PC-3 (cell line): ENCODE results near the gene PRSS8. TPM values are rescaled to one million over a fixed set of nuclear protein-coding genes. Genes with fewer than 3 reads are reported as not detected.

Source experiments
- ATAC-seq: fragments of 200-7000 bp; cut with Tn5 transposase; 2 replicates; pipeline ENCODE4 v1.9.1; 2020; ENCODE audit warnings: mild to moderate bottlenecking, moderate library complexity
- BruUV-seq: library from RNA; stranded (reverse); fragments of 400-500 nt; replicated peaks from 2 replicates; lab custom pipeline; 2021; lab: Mats Ljungman, UMichigan
- CTCF ChIA-PET: fragments of 300-600 bp; sonication (Branson Sonifier 250); formaldehyde crosslinking; loops from one replicate; lab custom pipeline; 2022; ENCODE audit warnings: antibody characterized with exemption; lab: Charles Lee
- POLR2A ChIA-PET: fragments of 300-600 bp; sonication (Branson Sonifier 250); formaldehyde crosslinking; loops from one replicate; lab custom pipeline; 2022; ENCODE audit warnings: antibody characterized with exemption; ENCODE audit not compliant: unreplicated experiment; lab: Charles Lee
- DNase-seq: peaks from one replicate; pipeline ENCODE4 v3.0.0-alpha.2; 2015
- H2AFZ ChIP-seq: fragments of 300-600 bp; sonication (generic); 2 replicates; pipeline ENCODE4 v1.6.0; 2016; ENCODE audit warnings: antibody characterized with exemption, low read length
- H3F3A ChIP-seq: fragments of 300-600 bp; sonication (generic); one replicate; pipeline ENCODE4 v1.6.0; 2017; ENCODE audit warnings: antibody characterized with exemption, low read length, control low read depth, mild to moderate bottlenecking; ENCODE audit not compliant: unreplicated experiment
- H3K27ac ChIP-seq: fragments of 300-600 bp; sonication (generic); 2 replicates; pipeline ENCODE4 v1.5.1; 2016; ENCODE audit warnings: mild to moderate bottlenecking, low read length
- H3K27me3 ChIP-seq: fragments of 300-600 bp; sonication (generic); 2 replicates; pipeline ENCODE4 v1.6.1; 2016; ENCODE audit warnings: low read length, mixed read lengths
- H3K36me3 ChIP-seq: fragments of 300-600 bp; sonication (generic); 2 replicates; pipeline ENCODE4 v1.6.1; 2016; ENCODE audit warnings: low read depth, mixed run types, low read length, mixed read lengths
- H3K4me1 ChIP-seq: fragments of 300-600 bp; sonication (generic); 2 replicates; pipeline ENCODE4 v1.5.1; 2016; ENCODE audit warnings: low read length; ENCODE audit not compliant: insufficient read depth
- H3K4me2 ChIP-seq: fragments of 300-600 bp; sonication (generic); 2 replicates; pipeline ENCODE4 v1.6.0; 2016; ENCODE audit warnings: low read length
- H3K4me3 ChIP-seq: fragments of 300-600 bp; sonication (generic); 2 replicates; pipeline ENCODE4 v1.5.1; 2016; ENCODE audit warnings: mild to moderate bottlenecking, low read length, mixed read lengths
- H3K79me2 ChIP-seq: fragments of 300-600 bp; sonication (generic); 2 replicates; pipeline ENCODE4 v1.6.1; 2017; ENCODE audit warnings: low read length, mixed read lengths
- H3K9ac ChIP-seq: fragments of 300-600 bp; sonication (generic); 2 replicates; pipeline ENCODE4 v1.6.0; 2016; ENCODE audit warnings: mild to moderate bottlenecking, low read length
- H3K9me2 ChIP-seq: fragments of 300-600 bp; sonication (generic); replicated peaks from 2 replicates; pipeline ENCODE4 v1.6.1; 2016; ENCODE audit warnings: mixed run types, low read length, mixed read lengths
- H3K9me3 ChIP-seq: fragments of 300-600 bp; sonication (generic); 2 replicates; pipeline ENCODE4 v1.6.1; 2016; ENCODE audit warnings: low read length, mixed read lengths
- H4K20me1 ChIP-seq: fragments of 300-600 bp; sonication (generic); 2 replicates; pipeline ENCODE4 v1.6.1; 2016; ENCODE audit warnings: low read length, mixed read lengths
- EZH2 ChIP-seq: fragments of 300-600 bp; sonication (generic); IDR thresholded peaks from one replicate; pipeline ENCODE4 v1.6.1; 2017; ENCODE audit warnings: antibody characterized with exemption, mild to moderate bottlenecking, low read length; ENCODE audit not compliant: unreplicated experiment
- EZH2phosphoT487 ChIP-seq: fragments of 300-600 bp; sonication (generic); IDR thresholded peaks from 2 replicates; pipeline ENCODE4 v1.6.1; 2018; ENCODE audit warnings: mild to moderate bottlenecking, antibody characterized with exemption, low read length, borderline replicate concordance
- intact Hi-C: fragments of 100-400 bp; cut with micrococcal nuclease; formaldehyde crosslinking; loops from 2 replicates; pipeline ENCODE4 v1.9.0; 2023
- total RNA-seq: library from RNA; depleted of rRNA; stranded (reverse); fragments of >200 nt; gene quantifications from 2 replicates; pipeline ENCODE4 v1.2.3, GENCODE V29; 2014
- TF ChIP-seq, protein P1 (sequence below): fragments of 300-600 bp; sonication (generic); conservative IDR thresholded peaks from 2 replicates; pipeline ENCODE4 v1.5.1; 2017; ENCODE audit warnings: antibody characterized with exemption, low read depth, mild to moderate bottlenecking, low read length

Gene PRSS8
- total RNA-seq, 1 experiment from 2014 or later: 23.4 TPM

DNA sequence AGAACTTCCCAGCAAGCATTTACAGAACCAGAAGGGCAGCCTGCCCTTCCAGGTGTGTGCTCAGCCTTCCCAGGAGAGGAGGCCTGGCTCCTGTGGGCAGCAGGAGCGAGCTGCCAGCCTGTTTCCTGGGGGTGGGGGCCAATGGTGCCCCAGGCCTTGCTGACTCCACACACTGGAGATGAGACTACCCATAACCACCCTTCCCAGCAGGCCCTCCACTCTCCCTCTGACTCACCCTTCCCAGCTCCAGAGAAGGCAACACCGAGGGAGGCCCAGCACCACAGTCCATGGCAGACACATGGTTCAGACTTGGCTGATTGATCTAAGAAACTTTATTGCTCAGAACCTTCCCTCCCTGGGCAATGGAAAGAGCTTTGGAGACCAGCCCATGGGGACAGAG is 45.0 kb downstream of the PRSS8 start:
- Histone ChIP-seq H3K4me2 (no peak overlapping the region), H3K9me2 (no peaks in the 10 kb centered on the region), H3K4me3 (no peak overlapping the region), H3K27ac (no peak overlapping the region), H3K36me3 (peaks cover 3% of the 10 kb centered on the region; the same call in 1 of the 2 replicates), H3K79me2 (peaks cover 23% of the 10 kb centered on the region), H2AFZ (no peak overlapping the region), H3K9ac (no peak overlapping the region), H4K20me1 (peaks cover 5% of the 10 kb centered on the region; the same call in 1 of the 2 replicates), H3K27me3 (no peaks in the 10 kb centered on the region), H3K4me1 (peaks cover 7% of the 10 kb centered on the region; the same call in 1 of the 2 replicates), H3K9me3 (no peaks in the 10 kb centered on the region), H3F3A (no peaks in the 10 kb centered on the region)
- TF ChIP-seq, protein P1, sequence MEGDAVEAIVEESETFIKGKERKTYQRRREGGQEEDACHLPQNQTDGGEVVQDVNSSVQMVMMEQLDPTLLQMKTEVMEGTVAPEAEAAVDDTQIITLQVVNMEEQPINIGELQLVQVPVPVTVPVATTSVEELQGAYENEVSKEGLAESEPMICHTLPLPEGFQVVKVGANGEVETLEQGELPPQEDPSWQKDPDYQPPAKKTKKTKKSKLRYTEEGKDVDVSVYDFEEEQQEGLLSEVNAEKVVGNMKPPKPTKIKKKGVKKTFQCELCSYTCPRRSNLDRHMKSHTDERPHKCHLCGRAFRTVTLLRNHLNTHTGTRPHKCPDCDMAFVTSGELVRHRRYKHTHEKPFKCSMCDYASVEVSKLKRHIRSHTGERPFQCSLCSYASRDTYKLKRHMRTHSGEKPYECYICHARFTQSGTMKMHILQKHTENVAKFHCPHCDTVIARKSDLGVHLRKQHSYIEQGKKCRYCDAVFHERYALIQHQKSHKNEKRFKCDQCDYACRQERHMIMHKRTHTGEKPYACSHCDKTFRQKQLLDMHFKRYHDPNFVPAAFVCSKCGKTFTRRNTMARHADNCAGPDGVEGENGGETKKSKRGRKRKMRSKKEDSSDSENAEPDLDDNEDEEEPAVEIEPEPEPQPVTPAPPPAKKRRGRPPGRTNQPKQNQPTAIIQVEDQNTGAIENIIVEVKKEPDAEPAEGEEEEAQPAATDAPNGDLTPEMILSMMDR: no peak
- TF ChIP-seq EZH2phosphoT487 (no peak), EZH2 (no peak)
- no TSS peak for BruUV-seq
- ChIA-PET CTCF (no interaction called here), POLR2A (no interaction called here)
- ATAC-seq: no peak
- intact Hi-C loops: loop anchor here (5.0 kb wide), 1 partner anchor 777 kb away; no protein-coding TSS in a partner anchor
- DNase-seq: no peak

DNA sequence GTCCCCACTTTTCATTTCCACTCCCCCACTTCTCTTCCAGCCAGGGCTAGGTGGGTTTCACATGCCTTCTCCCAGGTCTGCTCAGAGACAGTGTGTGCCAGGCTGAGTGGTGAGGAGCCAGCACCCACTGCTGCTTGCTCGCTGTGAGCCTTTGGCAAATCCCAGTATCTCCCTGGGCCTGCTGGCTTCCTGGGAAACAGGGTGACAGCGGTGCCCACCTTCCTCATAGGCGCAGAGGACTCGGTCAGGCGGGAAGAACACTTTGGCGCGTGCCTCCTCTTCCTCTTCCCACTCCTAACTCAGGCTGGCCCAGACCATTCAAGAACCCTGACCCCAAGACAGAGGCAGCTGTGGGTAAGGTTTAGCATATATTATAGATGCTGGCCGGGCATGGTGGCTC is 46.3 kb downstream of the PRSS8 start:
- H3K4me2 ChIP-seq: no peak overlapping the region
- CTCF ChIA-PET: no interaction called here
- BruUV-seq: no TSS peak

More for the DNA sequence above, 46.3 kb downstream of the PRSS8 start:
- DNase-seq (no peak), ATAC-seq (no peak)
- Histone ChIP-seq H3K9me2 (no peaks in the 10 kb centered on the region), H3K4me1 (peaks cover 7% of the 10 kb centered on the region; the same call in 1 of the 2 replicates), H2AFZ (no peak overlapping the region), H3K27ac (no peak overlapping the region), H3K4me3 (no peak overlapping the region), H3K27me3 (no peaks in the 10 kb centered on the region), H3F3A (no peaks in the 10 kb centered on the region), H3K36me3 (peaks cover 3% of the 10 kb centered on the region; the same call in 1 of the 2 replicates), H3K79me2 (peaks cover 20% of the 10 kb centered on the region), H3K9ac (no peak overlapping the region), H4K20me1 (peaks cover 5% of the 10 kb centered on the region; the same call in 1 of the 2 replicates), H3K9me3 (no peaks in the 10 kb centered on the region)
- intact Hi-C loops: no loop called here
- TF ChIP-seq, protein P1: no peak
- TF ChIP-seq EZH2 (no peak), EZH2phosphoT487 (no peak)
- POLR2A ChIA-PET: no interaction called here
